Measurements from ENCODE around the gene RAPGEF1. TPM values are rescaled to one million over a fixed set of nuclear protein-coding genes. Genes with fewer than 3 reads are reported as not detected.

Gene RAPGEF1
- total and polyA plus RNA-seq, 2 donors = 18.9 to 38.3 TPM

DNA sequence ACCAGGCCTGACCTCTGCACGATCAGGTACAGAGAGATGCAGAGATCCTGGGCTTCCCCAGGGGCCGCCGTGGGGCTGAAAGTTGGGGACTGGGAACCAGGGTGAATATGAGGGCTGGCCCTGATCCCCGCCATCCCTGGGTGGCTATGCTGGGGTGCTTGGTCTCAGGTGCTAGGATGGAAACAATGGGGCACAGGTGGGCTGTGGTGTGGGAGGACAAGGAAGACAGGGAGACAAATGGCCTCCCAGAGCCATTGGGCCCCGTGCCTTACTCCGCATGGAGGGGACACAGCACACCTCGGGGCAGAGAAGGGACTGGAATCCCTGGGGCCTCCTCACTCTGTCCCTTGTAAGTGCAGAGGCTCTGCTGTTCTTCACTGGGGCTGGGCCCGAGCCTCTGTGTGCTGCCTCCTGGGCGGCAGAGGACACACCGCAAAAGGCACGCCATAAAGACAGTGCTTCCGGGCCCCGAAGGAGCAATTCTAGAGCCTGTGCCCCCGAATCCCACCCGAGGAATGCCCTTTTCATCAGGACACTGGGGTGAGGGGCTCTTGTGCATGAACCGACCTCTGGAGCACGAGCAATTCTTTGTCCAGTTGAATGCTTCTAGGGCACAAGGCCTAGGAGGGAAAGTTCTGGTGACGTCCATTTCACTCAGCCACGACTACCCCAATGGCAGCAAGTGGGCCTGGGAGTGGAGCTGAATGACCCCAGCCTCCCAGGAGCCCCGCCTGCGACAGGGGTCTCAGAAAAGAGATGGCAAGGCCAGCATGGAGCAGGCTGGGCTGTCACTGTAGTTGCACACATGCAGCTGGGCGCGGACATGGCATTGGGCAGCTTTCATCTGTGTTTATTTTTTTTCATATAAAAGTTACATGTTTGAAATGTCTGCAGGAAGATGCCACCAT lies 163.7 kb downstream of the RAPGEF1 start:
- Histone ChIP-seq H3K4me1 (ENCODE audit: insufficient read depth) (no peaks in the 10 kb centered on the region), H3K36me3 (ENCODE audit: insufficient read depth) (peaks cover 3% of the 10 kb centered on the region), H3K4me3 (ENCODE audit: low read depth, low read length) (no peak overlapping the region), H3K27ac (ENCODE audit: low read depth) (no peak overlapping the region)
- WGBS = 91% methylated on average over 23 of the region's 23 CpGs
- no peak for DNase-seq (ENCODE audit: extremely low spot score)

DNA sequence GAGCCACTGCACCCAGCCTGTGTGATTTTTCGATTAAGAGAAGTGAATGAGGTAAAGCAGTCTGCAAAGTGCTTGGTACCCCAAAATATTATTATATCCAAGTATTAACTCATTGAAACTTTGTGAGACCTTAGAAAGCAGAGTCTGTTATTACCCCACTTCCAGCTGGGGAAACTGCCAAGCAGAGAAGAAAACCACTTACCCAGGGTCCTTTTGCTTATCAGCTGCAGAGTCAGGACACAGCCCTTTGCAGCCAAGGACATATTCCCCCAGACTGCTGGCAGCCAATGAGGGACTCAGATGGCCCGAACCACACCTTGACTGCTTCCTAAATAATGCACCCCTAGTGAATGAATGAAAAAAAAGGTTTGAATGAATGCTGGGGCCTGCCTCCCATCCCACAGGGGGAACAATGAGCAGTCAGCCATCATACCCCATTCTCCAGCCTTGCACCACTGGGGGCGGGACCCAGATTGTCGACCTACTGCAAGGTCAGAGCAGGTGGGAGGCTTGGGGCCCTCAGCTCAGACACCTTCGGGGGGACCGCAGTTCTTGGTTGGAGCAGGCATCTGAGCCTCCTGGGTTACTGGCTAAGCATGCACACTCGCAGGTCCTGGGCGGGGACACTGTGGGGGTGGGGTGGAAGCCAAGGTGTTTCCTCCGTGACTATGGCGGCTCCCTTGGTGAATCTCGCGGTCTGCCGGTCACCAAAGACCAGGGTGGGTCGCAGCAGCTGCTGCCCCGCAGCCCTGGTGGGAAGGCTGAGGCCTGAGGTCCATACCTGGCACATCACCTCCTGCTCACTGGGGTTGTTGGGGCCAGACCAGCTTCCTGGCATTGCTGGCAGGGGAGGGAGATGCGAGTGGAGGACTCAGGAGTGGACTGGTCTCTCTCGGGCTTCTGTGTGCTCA lies 164.9 kb downstream of the RAPGEF1 start:
- Histone ChIP-seq H3K4me1 (ENCODE audit: insufficient read depth) (no peaks in the 10 kb centered on the region), H3K27ac (ENCODE audit: low read depth) (no peak overlapping the region), H3K36me3 (ENCODE audit: insufficient read depth) (peaks cover 3% of the 10 kb centered on the region), H3K4me3 (ENCODE audit: low read depth, low read length) (no peak overlapping the region)
- 91% methylated on average over 17 of the region's 17 CpGs for whole genome bisulfite sequencing
- DNase-seq (ENCODE audit: extremely low spot score) = no peak

DNA sequence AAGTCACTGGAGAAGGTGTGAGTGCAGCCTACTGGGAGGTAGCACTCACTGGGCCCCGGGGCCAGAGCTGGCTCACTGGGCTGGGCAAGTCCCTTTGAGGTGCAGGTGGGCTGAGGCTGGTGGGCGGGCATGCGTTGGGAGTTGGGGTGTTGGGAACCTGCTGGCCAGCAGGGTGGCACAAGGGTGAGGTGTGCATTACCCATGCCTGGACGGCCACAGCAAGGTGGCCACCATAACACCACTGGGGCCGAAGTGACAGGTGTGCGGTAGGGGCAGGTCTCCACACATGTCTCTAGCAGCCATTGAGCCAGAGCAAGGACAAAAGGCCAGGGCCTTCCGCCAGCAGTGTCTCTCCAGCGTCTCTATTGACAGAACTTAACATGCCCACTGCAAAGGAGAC lies 172.0 kb downstream of the RAPGEF1 start:
- 96% methylated on average over 8 of the region's 8 CpGs for WGBS

DNA sequence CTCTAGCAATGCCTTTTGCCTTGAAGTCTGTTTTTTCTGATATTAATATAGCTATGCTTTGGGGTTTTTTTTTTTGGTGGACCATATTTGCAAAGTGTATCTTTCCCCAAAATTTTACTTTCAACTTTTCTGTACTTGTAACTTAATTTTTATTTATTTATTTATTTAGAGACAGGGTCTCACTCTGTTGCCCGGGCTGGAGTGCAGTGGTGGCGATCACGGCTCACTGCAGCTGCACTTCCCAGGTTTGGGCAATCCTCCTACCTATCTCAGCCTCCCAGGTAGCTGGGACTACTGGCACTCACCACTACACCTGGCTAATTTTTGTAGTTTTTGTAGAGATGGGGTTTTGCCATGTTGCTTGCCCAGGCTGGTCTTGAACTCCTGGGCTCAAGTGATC lies 173.7 kb downstream of the RAPGEF1 start:
- DNase-seq (ENCODE audit: extremely low spot score) = no peak
- Histone ChIP-seq H3K36me3 (ENCODE audit: insufficient read depth) (no peaks in the 10 kb centered on the region), H3K4me3 (ENCODE audit: low read depth, low read length) (no peak overlapping the region), H3K4me1 (ENCODE audit: insufficient read depth) (no peaks in the 10 kb centered on the region), H3K27ac (ENCODE audit: low read depth) (no peak overlapping the region)
- 96% methylated on average over 3 of the region's 3 CpGs for whole genome bisulfite sequencing

More for the DNA sequence above, 172.0 kb downstream of the RAPGEF1 start:
- no peak for DNase-seq (ENCODE audit: extremely low spot score)
- H3K36me3 ChIP-seq (ENCODE audit: insufficient read depth) = no peaks in the 10 kb centered on the region
- H3K27ac ChIP-seq (ENCODE audit: low read depth) = no peak overlapping the region
- H3K4me3 ChIP-seq (ENCODE audit: low read depth, low read length) = no peak overlapping the region
- H3K4me1 ChIP-seq (ENCODE audit: insufficient read depth) = no peaks in the 10 kb centered on the region

DNA sequence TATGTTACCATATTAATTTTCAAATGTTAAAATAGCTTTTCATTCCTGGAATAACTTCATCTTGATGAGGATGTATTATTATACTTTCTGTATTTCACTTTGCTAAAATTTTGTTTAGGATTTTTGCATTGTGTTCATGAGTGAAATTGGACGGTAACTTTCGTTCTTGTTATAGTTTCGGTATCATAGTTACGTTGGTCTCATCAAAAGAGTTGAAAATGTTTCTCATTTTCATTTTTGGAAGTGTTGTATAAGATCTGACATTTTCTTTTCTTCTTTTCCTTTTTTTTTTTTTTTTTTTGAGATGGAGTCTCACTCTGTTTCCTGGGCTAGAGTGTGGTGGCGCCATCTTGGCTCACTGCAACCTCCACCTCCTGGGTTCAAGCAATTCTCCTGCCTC lies 174.5 kb downstream of the RAPGEF1 start:
- WGBS = 93% methylated on average over 5 of the region's 5 CpGs
- Histone ChIP-seq H3K4me3 (ENCODE audit: low read depth, low read length) (no peak overlapping the region), H3K27ac (ENCODE audit: low read depth) (no peak overlapping the region), H3K36me3 (ENCODE audit: insufficient read depth) (no peaks in the 10 kb centered on the region), H3K4me1 (ENCODE audit: insufficient read depth) (no peaks in the 10 kb centered on the region)
- no peak for DNase-seq (ENCODE audit: extremely low spot score)

DNA sequence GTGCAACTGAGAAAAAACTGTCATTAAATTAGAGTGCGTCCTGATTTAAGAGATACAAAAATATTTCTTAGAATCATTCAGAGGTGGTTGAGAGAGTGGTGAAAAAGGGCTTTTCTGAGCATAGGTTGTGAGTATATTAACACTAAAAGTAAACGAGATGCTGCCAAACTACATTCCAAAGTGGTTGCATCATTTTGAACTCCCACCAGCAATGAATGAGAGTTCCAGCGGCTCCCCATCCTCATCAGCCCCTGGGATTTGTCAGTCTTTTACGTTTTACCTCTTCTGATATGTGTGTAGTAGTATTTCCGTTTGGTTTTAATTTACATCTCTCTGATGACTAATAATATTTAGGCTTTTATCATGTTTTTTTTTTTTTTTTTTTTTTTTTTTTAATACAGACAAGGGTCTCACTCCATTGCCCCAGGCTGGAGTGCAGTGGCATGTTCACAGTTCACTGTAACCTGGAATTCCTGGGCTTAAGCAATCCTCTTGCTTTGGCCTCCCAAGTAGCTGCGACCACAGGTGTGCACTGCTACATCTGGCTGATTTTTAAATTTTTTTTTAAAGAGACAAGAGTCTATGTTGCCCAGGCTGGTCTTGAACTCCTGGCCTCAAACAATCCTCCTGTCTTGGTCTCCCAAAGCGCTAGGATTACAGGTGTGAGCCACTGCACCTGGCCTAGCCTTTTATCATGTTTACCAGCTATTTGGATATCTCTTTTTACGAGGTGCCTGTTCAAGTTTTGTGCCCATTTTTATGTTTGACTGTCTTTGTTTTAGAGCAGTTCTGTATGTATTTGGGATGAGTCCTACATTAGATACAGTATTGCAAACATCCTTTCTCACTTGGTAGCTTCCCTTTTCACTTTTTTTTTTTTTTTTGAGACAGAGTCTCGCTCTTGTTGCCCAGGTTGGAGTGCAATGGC lies 177.6 kb downstream of the RAPGEF1 start:
- 64% methylated on average over 9 of the region's 9 CpGs for WGBS
- H3K4me1 ChIP-seq (ENCODE audit: insufficient read depth) = no peaks in the 10 kb centered on the region
- no peaks in the 10 kb centered on the region for H3K36me3 ChIP-seq (ENCODE audit: insufficient read depth)
- no peak overlapping the region for H3K4me3 ChIP-seq (ENCODE audit: low read depth, low read length)
- DNase-seq (ENCODE audit: extremely low spot score) = no peak
- no peak overlapping the region for H3K27ac ChIP-seq (ENCODE audit: low read depth)

DNA sequence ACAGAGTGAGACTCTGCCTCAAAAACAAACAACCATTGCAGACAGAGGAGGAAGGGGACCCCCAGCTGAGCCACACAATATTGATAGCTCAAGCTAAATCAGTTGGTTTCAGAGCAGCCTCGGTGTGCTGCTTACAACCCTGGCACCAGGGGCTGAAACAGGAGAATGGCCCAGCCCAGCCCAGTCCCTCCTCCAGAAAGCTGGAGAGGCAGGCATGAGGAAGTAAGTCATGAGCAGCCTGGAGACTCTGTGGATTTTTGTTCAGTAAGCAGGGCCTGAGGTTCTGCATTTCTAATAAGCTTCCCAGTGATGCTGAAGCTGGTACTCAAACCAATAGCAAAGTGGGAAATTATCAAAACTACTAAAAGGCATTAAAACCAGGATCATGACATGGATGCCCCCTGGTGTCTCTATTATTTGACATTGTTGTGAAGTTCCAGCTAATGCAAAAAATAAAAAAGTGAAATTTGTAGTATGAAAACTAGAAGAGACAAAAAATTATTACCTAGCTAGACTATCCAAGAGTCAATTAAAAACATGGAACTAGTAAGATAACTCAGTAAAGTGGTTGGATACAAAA lies 180.4 kb downstream of the RAPGEF1 start:
- DNase-seq (ENCODE audit: extremely low spot score) = no peak
- Histone ChIP-seq H3K27ac (ENCODE audit: low read depth) (no peak overlapping the region), H3K4me3 (ENCODE audit: low read depth, low read length) (no peak overlapping the region), H3K4me1 (ENCODE audit: insufficient read depth) (no peaks in the 10 kb centered on the region), H3K36me3 (ENCODE audit: insufficient read depth) (no peaks in the 10 kb centered on the region)
- WGBS = 67% methylated on average over 1 of the region's 1 CpG

DNA sequence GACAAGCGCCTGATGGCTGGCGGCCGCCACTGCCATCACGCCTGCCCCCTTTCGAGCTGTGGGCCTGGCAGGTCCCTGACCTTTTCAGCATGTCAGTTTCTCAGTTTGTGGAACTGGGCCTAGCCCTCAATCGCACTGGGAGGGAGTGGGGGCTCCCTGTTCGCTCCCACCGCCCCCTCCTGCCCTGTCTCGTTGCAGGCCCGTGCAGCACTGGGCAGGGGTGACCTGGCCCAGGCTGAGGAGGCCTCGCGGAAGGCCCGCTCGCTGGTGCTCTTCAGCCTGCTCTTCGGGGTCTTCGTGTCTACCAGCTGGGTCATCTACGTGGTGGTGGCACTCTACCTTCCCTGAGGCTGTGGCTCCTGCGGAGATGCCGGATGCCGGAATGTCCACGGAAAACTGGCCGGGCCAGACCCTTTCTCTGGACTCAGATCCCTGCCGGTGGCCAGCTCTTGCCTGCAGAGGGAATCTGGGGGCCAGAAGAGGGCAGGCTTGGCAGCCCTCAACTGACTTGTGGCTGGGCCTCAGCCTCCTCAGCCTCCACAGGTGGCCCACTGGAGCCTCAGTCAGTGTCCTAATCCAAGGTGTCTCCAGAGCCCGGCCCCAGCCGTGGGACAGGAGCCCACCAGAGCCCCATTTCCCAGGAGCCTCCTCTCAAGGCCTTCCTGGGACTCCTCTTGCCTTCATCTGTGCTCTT lies 181.9 kb downstream of the RAPGEF1 start:
- Histone ChIP-seq H3K36me3 (ENCODE audit: insufficient read depth) (no peaks in the 10 kb centered on the region), H3K27ac (ENCODE audit: low read depth) (no peak overlapping the region), H3K4me3 (ENCODE audit: low read depth, low read length) (no peak overlapping the region), H3K4me1 (ENCODE audit: insufficient read depth) (no peaks in the 10 kb centered on the region)
- WGBS = 92% methylated on average over 25 of the region's 25 CpGs
- DNase-seq (ENCODE audit: extremely low spot score) = no peak

DNA sequence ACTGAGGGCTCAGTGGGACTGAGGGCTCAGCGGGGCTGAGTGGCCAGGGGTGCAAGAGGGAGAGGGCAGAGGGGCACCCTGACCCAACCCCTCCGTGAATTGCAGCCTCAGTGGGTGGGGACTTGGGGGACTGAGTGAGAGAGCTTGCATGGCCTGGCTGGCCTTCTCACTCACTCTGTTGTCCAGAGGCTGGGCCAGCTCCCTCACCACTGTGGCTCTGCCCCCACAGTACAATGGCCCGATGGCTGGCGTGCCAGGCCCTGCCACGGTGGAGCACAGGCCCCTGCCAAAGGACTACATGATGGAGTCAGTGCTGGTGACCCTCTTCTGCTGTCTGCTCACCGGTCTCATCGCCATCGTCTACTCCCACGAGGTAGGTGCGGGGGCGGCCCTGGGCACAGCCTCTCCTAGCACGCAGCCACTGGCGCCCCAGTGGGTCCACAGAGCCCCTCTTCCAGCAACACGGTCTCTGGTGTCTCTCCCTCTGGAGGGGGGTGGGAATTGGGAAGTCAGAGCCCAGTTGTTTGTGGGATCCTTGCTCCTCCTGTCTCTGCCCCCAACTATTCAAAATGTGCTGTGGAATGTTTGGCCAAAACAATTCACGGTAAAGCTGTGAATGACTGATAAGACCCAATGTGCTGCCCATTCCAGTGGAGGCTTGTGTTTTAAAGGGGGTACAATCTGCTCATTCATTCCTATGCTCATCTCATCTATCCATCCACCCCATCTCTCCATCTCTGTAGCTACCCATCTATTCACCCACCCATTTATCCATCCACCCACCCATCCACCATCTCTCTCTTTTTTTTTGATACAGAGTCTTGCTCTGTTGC lies 183.8 kb downstream of the RAPGEF1 start:
- H3K4me3 ChIP-seq (ENCODE audit: low read depth, low read length) = no peak overlapping the region
- H3K27ac ChIP-seq (ENCODE audit: low read depth) = no peak overlapping the region
- DNase-seq (ENCODE audit: extremely low spot score) = no peak
- no peaks in the 10 kb centered on the region for H3K4me1 ChIP-seq (ENCODE audit: insufficient read depth)
- 87% methylated on average over 15 of the region's 15 CpGs for WGBS
- no peaks in the 10 kb centered on the region for H3K36me3 ChIP-seq (ENCODE audit: insufficient read depth)

DNA sequence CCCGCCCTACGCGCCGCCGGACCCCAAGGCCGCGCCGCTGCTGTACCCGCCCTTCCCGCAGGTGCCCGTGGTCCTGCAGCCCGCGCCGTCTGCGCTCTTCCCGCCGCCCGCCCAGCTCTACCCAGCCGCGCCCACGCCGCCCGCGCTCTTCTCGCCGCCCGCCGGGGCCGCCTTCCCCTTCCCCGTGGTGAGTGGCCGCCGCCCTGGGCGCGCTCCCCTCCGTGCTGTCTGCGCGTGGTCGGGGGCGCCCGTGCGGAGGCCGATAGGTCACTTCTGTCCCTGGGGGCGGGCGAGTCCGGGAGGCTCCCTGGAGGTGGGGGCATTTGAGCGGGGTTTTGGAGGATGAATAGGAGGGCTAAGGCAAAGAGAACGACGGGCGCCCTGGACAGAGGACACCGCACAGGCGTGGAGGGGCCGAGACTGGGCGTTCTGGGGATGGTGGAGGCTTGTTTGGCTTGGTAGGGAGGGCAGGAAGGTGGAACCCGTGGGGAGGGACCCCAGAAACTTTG lies 185.0 kb downstream of the RAPGEF1 start:
- H3K36me3 ChIP-seq (ENCODE audit: insufficient read depth) = no peaks in the 10 kb centered on the region
- H3K27ac ChIP-seq (ENCODE audit: low read depth) = no peak overlapping the region
- no peak overlapping the region for H3K4me3 ChIP-seq (ENCODE audit: low read depth, low read length)
- no peak for DNase-seq (ENCODE audit: extremely low spot score)
- no peaks in the 10 kb centered on the region for H3K4me1 ChIP-seq (ENCODE audit: insufficient read depth)
- WGBS = 23% methylated on average over 54 of the region's 54 CpGs

DNA sequence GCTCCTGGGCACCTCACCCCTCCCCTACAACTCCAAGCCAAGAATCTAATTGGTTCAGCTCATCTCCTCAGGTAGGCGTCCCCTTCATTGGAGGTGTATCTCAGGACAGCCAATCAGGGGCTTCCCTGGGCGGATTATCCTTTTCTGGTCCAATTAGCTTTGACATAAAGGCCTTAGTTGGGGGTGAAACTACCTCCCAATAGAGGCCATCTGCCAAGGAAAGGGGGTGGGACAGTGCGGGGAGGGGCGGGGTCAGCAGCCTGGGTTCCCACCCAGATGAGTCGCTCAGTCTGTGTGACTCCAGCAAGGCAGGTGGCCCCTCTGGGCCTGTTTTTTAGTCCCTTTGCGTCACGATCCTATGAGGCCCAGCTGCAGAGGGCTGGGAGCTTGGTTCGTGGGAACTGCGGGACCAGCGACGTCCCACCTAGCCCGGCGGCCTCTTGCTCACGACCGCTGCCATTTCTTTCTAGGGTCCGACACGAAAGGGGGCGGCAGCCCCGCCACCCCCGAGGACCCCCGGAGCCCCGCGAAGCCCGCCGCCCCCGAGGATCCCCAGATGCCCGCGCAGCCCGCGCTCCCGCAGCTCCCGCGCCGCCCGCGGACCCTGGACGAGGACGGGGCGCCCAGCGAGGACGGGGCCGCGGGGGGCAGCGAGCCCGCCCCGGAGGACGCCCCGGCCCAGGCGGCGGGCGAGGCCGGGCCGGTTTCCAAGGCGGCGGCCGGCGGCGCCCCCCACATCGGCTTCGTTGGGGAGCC lies 185.6 kb downstream of the RAPGEF1 start:
- H3K36me3 ChIP-seq (ENCODE audit: insufficient read depth) = no peaks in the 10 kb centered on the region
- no peak for DNase-seq (ENCODE audit: extremely low spot score)
- no peaks in the 10 kb centered on the region for H3K4me1 ChIP-seq (ENCODE audit: insufficient read depth)
- H3K27ac ChIP-seq (ENCODE audit: low read depth) = no peak overlapping the region
- no peak overlapping the region for H3K4me3 ChIP-seq (ENCODE audit: low read depth, low read length)
- 25% methylated on average over 60 of the region's 60 CpGs for WGBS

Data from urinary bladder (tissue), 4 donors.